HepG2 (cell line): ENCODE data around the gene PITHD1.

Experiments
- AKAP8 ChIP-seq: sonication (generic); formaldehyde crosslinking; IDR thresholded peaks from 2 replicates; pipeline ENCODE4 v1.5.1; 2020; ENCODE audit warnings: mild to moderate bottlenecking, missing genetic modification reagents
- DPF2 ChIP-seq: sonication (generic); formaldehyde crosslinking; IDR thresholded peaks from 2 replicates; pipeline ENCODE4 v1.4.0; 2020; ENCODE audit warnings: mild to moderate bottlenecking, low read depth, missing genetic modification reagents, borderline replicate concordance
- ELF4 ChIP-seq: sonication (generic); formaldehyde crosslinking; IDR thresholded peaks from 2 replicates; pipeline ENCODE4 v1.5.0; 2020; ENCODE audit warnings: missing genetic modification reagents, mild to moderate bottlenecking, moderate library complexity, borderline replicate concordance
- MED1 ChIP-seq: sonication (generic); formaldehyde crosslinking; IDR thresholded peaks from 2 replicates; pipeline ENCODE4 v1.4.0; 2020; ENCODE audit warnings: missing genetic modification reagents
- MIER2 ChIP-seq: IDR thresholded peaks from 2 replicates; pipeline ENCODE4 v1.6.1; 2016; ENCODE audit warnings: missing biosample characterization, missing genetic modification reagents
- RBM39 ChIP-seq: fragments of 200-400 bp; formaldehyde crosslinking; IDR thresholded peaks from one replicate; pipeline ENCODE4 v1.6.1; 2018; ENCODE audit warnings: antibody characterized with exemption, mild to moderate bottlenecking, low read depth, low read length; ENCODE audit not compliant: poor library complexity, severe bottlenecking
- TCF7L2 ChIP-seq: IDR thresholded peaks from 2 replicates; pipeline ENCODE4 v1.6.1; 2011; ENCODE audit warnings: mild to moderate bottlenecking, low read depth, low read length, moderate library complexity
- TOE1 ChIP-seq: sonication (generic); formaldehyde crosslinking; IDR thresholded peaks from 2 replicates; pipeline ENCODE4 v1.4.0; 2020; ENCODE audit warnings: mild to moderate bottlenecking, missing genetic modification reagents
- ZNF292 ChIP-seq: sonication (generic); formaldehyde crosslinking; IDR thresholded peaks from 2 replicates; pipeline ENCODE4 v1.8.1; 2022; ENCODE audit warnings: mild to moderate bottlenecking, low read depth, missing genetic modification reagents, borderline replicate concordance
- TF ChIP-seq, protein P1 (sequence below): sonication (generic); formaldehyde crosslinking; IDR thresholded peaks from 2 replicates; pipeline ENCODE4 v1.5.0; 2020; ENCODE audit warnings: mild to moderate bottlenecking, missing genetic modification reagents, moderate library complexity
- TF ChIP-seq, protein P2 (sequence below): sonication (generic); formaldehyde crosslinking; conservative IDR thresholded peaks from 2 replicates; pipeline ENCODE4 v1.4.0; 2020; ENCODE audit warnings: missing genetic modification reagents

DNA sequence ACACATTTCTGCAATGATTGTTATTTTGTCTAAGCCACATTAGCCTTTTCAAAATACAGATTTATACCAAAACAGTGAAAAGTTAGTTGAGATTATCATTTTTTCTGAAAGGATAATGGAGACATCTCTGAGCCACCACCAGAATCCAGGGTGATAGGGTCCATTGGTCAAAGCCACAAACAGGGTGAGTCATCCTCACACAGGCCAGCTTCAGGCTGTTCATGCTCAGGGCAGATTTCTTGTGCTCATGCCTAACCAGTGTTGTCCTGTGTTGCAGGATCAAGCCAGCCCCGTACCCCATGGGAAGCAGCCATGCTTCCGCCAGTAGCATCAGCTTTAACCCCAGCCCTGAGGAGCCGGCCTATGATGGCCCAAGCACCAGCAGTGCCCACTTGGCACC lies 21.5 kb upstream of the PITHD1 start:
- TF ChIP-seq MIER2 (CRISPR knock-in tag) (no peak), ZNF292 (CRISPR knock-in tag) (no peak), RBM39 (no peak), AKAP8 (CRISPR knock-in tag) (no peak), ELF4 (CRISPR knock-in tag) (no peak), TOE1 (CRISPR knock-in tag) (no peak), DPF2 (CRISPR knock-in tag) (no peak), TCF7L2 (no peak), MED1 (CRISPR knock-in tag) (no peak)
- TF ChIP-seq, protein P1, sequence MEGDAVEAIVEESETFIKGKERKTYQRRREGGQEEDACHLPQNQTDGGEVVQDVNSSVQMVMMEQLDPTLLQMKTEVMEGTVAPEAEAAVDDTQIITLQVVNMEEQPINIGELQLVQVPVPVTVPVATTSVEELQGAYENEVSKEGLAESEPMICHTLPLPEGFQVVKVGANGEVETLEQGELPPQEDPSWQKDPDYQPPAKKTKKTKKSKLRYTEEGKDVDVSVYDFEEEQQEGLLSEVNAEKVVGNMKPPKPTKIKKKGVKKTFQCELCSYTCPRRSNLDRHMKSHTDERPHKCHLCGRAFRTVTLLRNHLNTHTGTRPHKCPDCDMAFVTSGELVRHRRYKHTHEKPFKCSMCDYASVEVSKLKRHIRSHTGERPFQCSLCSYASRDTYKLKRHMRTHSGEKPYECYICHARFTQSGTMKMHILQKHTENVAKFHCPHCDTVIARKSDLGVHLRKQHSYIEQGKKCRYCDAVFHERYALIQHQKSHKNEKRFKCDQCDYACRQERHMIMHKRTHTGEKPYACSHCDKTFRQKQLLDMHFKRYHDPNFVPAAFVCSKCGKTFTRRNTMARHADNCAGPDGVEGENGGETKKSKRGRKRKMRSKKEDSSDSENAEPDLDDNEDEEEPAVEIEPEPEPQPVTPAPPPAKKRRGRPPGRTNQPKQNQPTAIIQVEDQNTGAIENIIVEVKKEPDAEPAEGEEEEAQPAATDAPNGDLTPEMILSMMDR (CRISPR knock-in tag), result no peak
- TF ChIP-seq, protein P2, sequence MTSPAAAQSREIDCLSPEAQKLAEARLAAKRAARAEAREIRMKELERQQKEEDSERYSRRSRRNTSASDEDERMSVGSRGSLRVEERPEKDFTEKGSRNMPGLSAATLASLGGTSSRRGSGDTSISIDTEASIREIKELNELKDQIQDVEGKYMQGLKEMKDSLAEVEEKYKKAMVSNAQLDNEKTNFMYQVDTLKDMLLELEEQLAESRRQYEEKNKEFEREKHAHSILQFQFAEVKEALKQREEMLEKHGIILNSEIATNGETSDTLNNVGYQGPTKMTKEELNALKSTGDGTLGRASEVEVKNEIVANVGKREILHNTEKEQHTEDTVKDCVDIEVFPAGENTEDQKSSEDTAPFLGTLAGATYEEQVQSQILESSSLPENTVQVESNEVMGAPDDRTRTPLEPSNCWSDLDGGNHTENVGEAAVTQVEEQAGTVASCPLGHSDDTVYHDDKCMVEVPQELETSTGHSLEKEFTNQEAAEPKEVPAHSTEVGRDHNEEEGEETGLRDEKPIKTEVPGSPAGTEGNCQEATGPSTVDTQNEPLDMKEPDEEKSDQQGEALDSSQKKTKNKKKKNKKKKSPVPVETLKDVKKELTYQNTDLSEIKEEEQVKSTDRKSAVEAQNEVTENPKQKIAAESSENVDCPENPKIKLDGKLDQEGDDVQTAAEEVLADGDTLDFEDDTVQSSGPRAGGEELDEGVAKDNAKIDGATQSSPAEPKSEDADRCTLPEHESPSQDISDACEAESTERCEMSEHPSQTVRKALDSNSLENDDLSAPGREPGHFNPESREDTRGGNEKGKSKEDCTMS (CRISPR knock-in tag), result no peak
